GM18505 (cell line): ENCODE measurements around the gene GALNTL6.
"Not testable (repeated sequence)": the region's sequence is repeated elsewhere in the genome, so short reads cannot be mapped to it uniquely, and the experiment has no call there.

Experiments used
- ATAC-seq: cut with Tn5 transposase; IDR thresholded peaks from one replicate; pipeline ENCODE4 v1.9.1; 2021; ENCODE audit not compliant: unreplicated experiment
- POLR2A ChIP-seq: IDR thresholded peaks from 4 replicates; pipeline ENCODE4 v1.6.1; 2011; ENCODE audit warnings: borderline replicate concordance; ENCODE audit not compliant: insufficient read depth, insufficient read length; ENCODE audit errors: extremely low read depth

The GALNTL6 gene

GRCh38 chr4:172716291-172716690 lies 903.1 kb downstream of the GALNTL6 start:
- TF ChIP-seq POLR2A, result no peak
- ATAC-seq, result no peak

- TF ChIP-seq POLR2A, result no peak
- no peak for ATAC-seq
Measured at GRCh38 chr4:172721659-172722058, 908.5 kb downstream of the GALNTL6 start.

- no peak for TF ChIP-seq POLR2A
- ATAC-seq, result no peak
Measured at GRCh38 chr4:172725581-172725980, 912.4 kb downstream of the GALNTL6 start.

DNA sequence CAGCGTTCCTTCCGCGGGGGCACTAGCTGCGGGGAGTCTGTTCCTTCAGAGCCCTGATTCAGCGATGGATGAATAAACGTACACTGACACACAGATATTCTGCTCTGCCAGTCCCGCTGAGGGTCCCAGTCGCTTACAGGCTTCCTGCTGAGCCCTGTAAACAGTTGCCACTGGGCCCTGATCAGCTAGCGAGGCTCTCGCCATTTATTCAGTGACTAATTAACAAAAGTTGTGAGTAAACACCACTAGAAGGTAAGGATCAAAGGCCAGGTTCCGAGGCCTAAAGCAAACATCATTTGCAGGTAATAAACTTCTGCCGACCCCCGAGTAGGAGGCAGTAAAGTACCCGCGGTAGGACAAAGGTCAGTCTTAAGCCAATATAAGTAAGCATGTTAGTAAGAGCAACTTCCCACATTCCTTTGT lies 912.8 kb downstream of the GALNTL6 start:
- no peak for TF ChIP-seq POLR2A
- no peak for ATAC-seq

DNA sequence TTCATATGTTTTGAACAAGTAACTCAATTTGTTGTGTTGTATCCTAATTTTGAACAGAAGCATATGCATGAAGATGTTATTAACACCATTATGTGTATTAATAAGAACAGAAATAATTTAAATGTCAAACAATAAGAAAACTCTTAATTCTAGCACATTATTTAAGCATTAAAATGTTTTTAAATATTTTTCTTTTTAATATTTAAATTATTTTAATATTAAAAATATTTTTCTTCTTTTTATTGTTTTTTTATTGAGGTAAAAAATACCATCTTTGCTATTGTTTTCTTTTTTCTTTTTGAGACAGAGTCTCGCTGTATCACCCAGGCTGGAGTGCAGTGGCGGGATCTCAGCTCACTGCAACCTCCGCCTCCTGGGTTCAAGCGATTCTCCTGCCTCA lies 914.4 kb downstream of the GALNTL6 start:
- no peak for ATAC-seq

DNA sequence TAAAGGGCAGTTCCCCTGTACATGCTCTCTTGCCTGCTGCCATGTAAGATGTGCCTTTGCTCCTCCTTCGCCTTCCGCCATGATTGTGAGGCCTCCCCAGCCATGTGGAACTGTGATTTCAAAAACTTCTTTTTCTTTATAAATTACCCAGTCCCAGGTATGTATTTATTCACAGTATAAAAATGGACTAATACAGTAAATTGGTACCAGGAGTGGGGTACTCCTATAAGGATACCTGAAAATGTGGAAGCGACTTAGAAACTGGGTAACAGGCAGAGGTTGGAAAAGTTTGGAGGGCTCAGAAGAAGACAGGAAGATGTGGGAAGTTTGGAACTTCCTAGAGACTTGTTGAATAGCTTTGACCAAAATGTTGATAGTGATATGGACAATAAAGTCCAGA lies 920.4 kb downstream of the GALNTL6 start:
- ATAC-seq, result not testable (repeated sequence)

More for the DNA sequence above, 914.4 kb downstream of the GALNTL6 start:
- TF ChIP-seq POLR2A, result no peak

- no peak for ATAC-seq
- no peak for TF ChIP-seq POLR2A
Measured at GRCh38 chr4:172734555-172734954, 921.4 kb downstream of the GALNTL6 start.

GRCh38 chr4:172736046-172736445 lies 922.8 kb downstream of the GALNTL6 start:
- ATAC-seq, result no peak
- TF ChIP-seq POLR2A, result no peak

GRCh38 chr4:172740434-172740833 lies 927.2 kb downstream of the GALNTL6 start:
- no peak for TF ChIP-seq POLR2A
- ATAC-seq, result peak; percentile 93

GRCh38 chr4:172750910-172751309 lies 937.7 kb downstream of the GALNTL6 start:
- peak; percentile 97 for ATAC-seq
- no peak for TF ChIP-seq POLR2A

DNA sequence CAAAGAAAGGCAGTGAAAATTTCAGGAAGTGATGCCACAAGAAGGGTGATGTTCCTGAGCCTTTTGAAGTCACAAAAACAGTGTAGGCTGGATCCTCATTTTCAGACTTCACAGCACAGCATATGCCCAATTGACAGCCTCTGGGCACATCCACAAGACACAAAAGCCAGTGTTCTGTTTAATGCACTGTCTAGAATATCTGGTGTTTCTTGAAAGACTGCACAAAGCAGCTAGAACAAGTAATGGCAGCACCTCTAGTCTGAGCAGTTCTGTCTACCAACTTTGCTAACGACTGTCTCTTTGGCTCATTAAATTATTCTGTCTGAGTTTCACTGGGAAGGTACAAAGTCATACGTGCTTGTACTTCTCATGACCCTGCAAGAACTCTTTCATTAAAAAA lies 938.3 kb downstream of the GALNTL6 start:
- ATAC-seq, result no peak
- no peak for TF ChIP-seq POLR2A

GRCh38 chr4:172758586-172759340 lies 945.6 kb downstream of the GALNTL6 start:
- no peak for ATAC-seq
- TF ChIP-seq POLR2A, result no peak

DNA sequence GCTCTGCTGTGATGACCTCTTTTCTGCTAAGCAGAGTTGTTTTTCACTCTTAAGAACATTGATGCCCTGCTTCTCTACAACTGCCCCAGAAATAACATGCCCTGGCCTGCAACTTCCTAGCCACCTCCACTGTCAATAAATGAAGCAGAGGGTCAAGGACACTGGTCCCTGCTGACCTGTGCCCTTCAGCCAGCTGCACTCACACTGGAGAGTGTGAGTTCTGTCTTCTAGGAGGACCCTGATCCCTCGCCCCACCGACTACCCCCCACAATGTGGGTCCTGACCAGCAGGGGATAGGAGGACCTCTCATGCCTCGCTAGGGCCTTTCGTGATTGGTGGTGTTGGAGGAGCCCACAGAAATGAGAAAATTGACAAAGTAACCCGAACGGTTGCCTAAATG lies 947.3 kb downstream of the GALNTL6 start:
- TF ChIP-seq POLR2A, result no peak
- ATAC-seq, result no peak

DNA sequence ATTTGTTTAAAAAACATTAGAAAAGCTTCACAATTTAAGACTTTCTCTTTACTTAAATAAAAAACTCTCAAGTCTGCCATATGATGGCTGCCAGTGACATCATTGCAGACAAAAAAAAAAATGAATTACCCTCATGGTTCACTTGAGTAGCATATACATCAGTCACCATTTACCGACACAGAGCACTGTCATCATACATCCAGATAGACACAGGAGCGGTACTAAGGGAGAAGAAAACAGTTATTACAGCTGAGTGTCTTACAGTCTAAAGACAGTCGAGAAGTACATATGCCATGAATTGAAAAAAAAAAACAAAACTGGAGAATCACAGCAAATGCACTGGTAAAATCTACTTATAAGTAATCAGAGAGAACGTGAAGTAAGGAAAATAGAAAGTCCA lies 949.7 kb downstream of the GALNTL6 start:
- TF ChIP-seq POLR2A, result no peak
- no peak for ATAC-seq

GRCh38 chr4:172770787-172771186 lies 957.6 kb downstream of the GALNTL6 start:
- no peak for ATAC-seq
- no peak for TF ChIP-seq POLR2A
